K562 (cell line): ENCODE data around the gene LRRC37A3. TPM values are rescaled to one million over a fixed set of nuclear protein-coding genes. Genes with fewer than 3 reads are reported as not detected.
"Not testable (repeated sequence)": the region's sequence is repeated elsewhere in the genome, so short reads cannot be mapped to it uniquely, and the experiment has no call there.

Experiments
- CBFA2T2 ChIP-seq: fragments of 450-650 bp; conservative IDR thresholded peaks from 2 replicates; pipeline ENCODE4 v1.6.1; 2017; ENCODE audit warnings: mild to moderate bottlenecking
- CBX3 ChIP-seq, 2 experiments: IDR thresholded peaks; 1 replicate in 1 of 2; 2 replicates in 1 of 2; pipeline ENCODE4 v1.6.1; 2012; ENCODE audit warnings: inconsistent platforms in 2 of 2, low read length in 2 of 2, borderline replicate concordance in 1 of 2, control low read depth in 1 of 2
- CREM ChIP-seq: IDR thresholded peaks from 2 replicates; pipeline ENCODE4 v1.6.1; 2014; ENCODE audit warnings: antibody characterized with exemption, low read depth
- FOXP1 ChIP-seq: sonication (generic); formaldehyde crosslinking; IDR thresholded peaks from 2 replicates; pipeline ENCODE4 v1.8.0; 2022; ENCODE audit warnings: mild to moderate bottlenecking, missing genetic modification reagents
- ILF3 ChIP-seq: fragments of 450-650 bp; IDR thresholded peaks from 2 replicates; pipeline ENCODE4 v1.6.1; 2018; ENCODE audit warnings: antibody characterized with exemption, mild to moderate bottlenecking, moderate library complexity, borderline replicate concordance
- MBD2 ChIP-seq: sonication (generic); IDR thresholded peaks from 2 replicates; pipeline ENCODE4 v1.6.1; 2016; ENCODE audit warnings: low read depth, borderline replicate concordance
- POLR2A ChIP-seq: fragments of 450-650 bp; conservative IDR thresholded peaks from 2 replicates; pipeline ENCODE4 v1.6.1; 2016
- RB1 ChIP-seq: fragments of 450-650 bp; IDR thresholded peaks from 2 replicates; pipeline ENCODE4 v1.6.1; 2017; ENCODE audit warnings: low read depth, mild to moderate bottlenecking
- RBM25 ChIP-seq: fragments of 200-400 bp; formaldehyde crosslinking; IDR thresholded peaks from 2 replicates; pipeline ENCODE4 v1.6.1; 2018; ENCODE audit warnings: low read length, low read depth, moderate library complexity; ENCODE audit not compliant: severe bottlenecking
- RCOR1 ChIP-seq, 2 experiments: IDR thresholded peaks; 2 replicates each; pipeline ENCODE4 v1.6.1; 2012; ENCODE audit warnings: low read depth in 2 of 2, low read length in 2 of 2, borderline replicate concordance in 1 of 2, improper control_type of control experiment in 1 of 2
- RREB1 ChIP-seq: fragments of 250-450 bp; sonication (Bioruptor Pico); IDR thresholded peaks from 2 replicates; pipeline ENCODE4 v1.4.0; 2020
- SMC3 ChIP-seq: conservative IDR thresholded peaks from 2 replicates; pipeline ENCODE4 v1.6.1; 2011; ENCODE audit warnings: low read depth, low read length, improper control_type of control experiment; ENCODE audit not compliant: insufficient read depth
- TAF9B ChIP-seq: fragments of 450-650 bp; IDR thresholded peaks from 2 replicates; pipeline ENCODE4 v1.6.1; 2018; ENCODE audit warnings: mild to moderate bottlenecking; ENCODE audit not compliant: partially characterized antibody
- TEAD4 ChIP-seq, 2 experiments: sonication (generic) in 1 of 2; formaldehyde crosslinking in 1 of 2; IDR thresholded peaks; 2 replicates each; pipeline versions ENCODE4 v1.6.1 to v1.8.0; 2012 to 2022; ENCODE audit warnings: borderline replicate concordance in 1 of 2, inconsistent platforms in 1 of 2, low read length in 1 of 2, mild to moderate bottlenecking in 1 of 2, missing genetic modification reagents in 1 of 2
- TOE1 ChIP-seq, 2 experiments: fragments of 450-650 bp in 1 of 2; sonication (generic) in 1 of 2; formaldehyde crosslinking in 1 of 2; IDR thresholded peaks; 2 replicates each; pipeline versions ENCODE4 v1.7.1 to v1.8.0; 2016 to 2022; ENCODE audit warnings: borderline replicate concordance in 2 of 2, mild to moderate bottlenecking in 2 of 2, antibody characterized with exemption in 1 of 2, inconsistent platforms in 1 of 2, low read depth in 1 of 2, missing genetic modification reagents in 1 of 2, moderate library complexity in 1 of 2
- UBTF ChIP-seq, 2 experiments: IDR thresholded peaks; 2 replicates each; pipeline ENCODE4 v1.6.1; 2012; ENCODE audit warnings: improper control_type of control experiment in 2 of 2, low read depth in 2 of 2, low read length in 2 of 2, borderline replicate concordance in 1 of 2
- ZNF511 ChIP-seq: sonication (generic); formaldehyde crosslinking; IDR thresholded peaks from 2 replicates; pipeline ENCODE4 v1.8.0; 2022; ENCODE audit warnings: mild to moderate bottlenecking, missing genetic modification reagents
- polyA plus RNA-seq, 8 experiments: library from polyadenylated mRNA; depleted of rRNA in 4 of 8; stranded (reverse) in 5 of 8; unstranded in 3 of 8; fragments of >200 nt; fragmentation: Nextera tagmentation in 2 of 8; fragmentation: Illumina TruSeq in 1 of 8; extraction: Ambion mirVana in 2 of 8; extraction: Trizol in 1 of 8; gene quantifications; 2 replicates each; pipeline versions ENCODE4 v1.2.1 to v1.2.3, GENCODE V29; 2011 to 2014; ENCODE audit warnings: inconsistent platforms in 1 of 8, missing spikeins in 1 of 8
- total RNA-seq, 7 experiments: library from RNA; depleted of rRNA in 6 of 7; stranded (reverse); fragments of >200 nt in 6 of 7; fragmentation: Illumina TruSeq in 2 of 7; extraction: Trizol in 2 of 7; gene quantifications; 2 replicates each; pipeline versions ENCODE4 v1.2.1 to v1.2.3, GENCODE V29; 2011 to 2021; ENCODE audit warnings: low replicate concordance in 1 of 7

LRRC37A3 gene
- total and polyA plus RNA-seq, 9 of the 15 experiments (the other 6 are each of a cell fraction or from before 2014, with no cell fraction given): 0.14 to 5.9 (median 2.2) TPM

- peak; percentile 38; the same call in 1 of the 2 replicates for TF ChIP-seq RREB1 (CRISPR knock-in tag)
- TF ChIP-seq TAF9B: peak; percentile 74
- peak; percentile 88 for TF ChIP-seq CREM
- peak; percentile 37; the same call in 1 of the 2 replicates for TF ChIP-seq ZNF511 (CRISPR knock-in tag)
- peak; percentile 88 for TF ChIP-seq RB1
- TF ChIP-seq CBX3 (IDR thresholded peaks at IDR 0.05; ENCODE audit: borderline replicate concordance in 1 of 2, low read length in 2 of 2): peak in 1 of 2 experiments; percentile 35; a peak in 1 of 3 replicates
- peak in 1 of 2 experiments; percentile 75; a peak in 1 of 4 replicates for TF ChIP-seq UBTF (IDR thresholded peaks at IDR 0.05; ENCODE audit: borderline replicate concordance in 1 of 2, low read depth in 2 of 2, low read length in 2 of 2)
- TF ChIP-seq POLR2A: peak; percentile 73
- TF ChIP-seq TEAD4 (IDR thresholded peaks at IDR 0.05; ENCODE audit: low read length): peak; percentile 31; the same call in 1 of the 2 replicates
- not testable (repeated sequence) for TF ChIP-seq TEAD4 (CRISPR knock-in tag; IDR thresholded peaks at IDR 0.05; ENCODE audit: borderline replicate concordance); TOE1 (CRISPR knock-in tag; IDR thresholded peaks at IDR 0.05; ENCODE audit: borderline replicate concordance, low read depth)
- peak; percentile 72 for TF ChIP-seq SMC3
- peak in 1 of 2 experiments; percentile 83; a peak in 2 of 4 replicates for TF ChIP-seq RCOR1 (IDR thresholded peaks at IDR 0.05; ENCODE audit: borderline replicate concordance in 1 of 2, low read depth in 2 of 2, low read length in 2 of 2)
- peak; percentile 94 for TF ChIP-seq TOE1 (IDR thresholded peaks at IDR 0.05; ENCODE audit: borderline replicate concordance)
- peak; percentile 23 for TF ChIP-seq RBM25
- TF ChIP-seq FOXP1 (CRISPR knock-in tag): 0 out of 2 replicates have a peak, but pooled peaks have one; percentile 66
- TF ChIP-seq ILF3: 0 out of 2 replicates have a peak, but pooled peaks have one; percentile 46
- TF ChIP-seq CBFA2T2: peak; percentile 49
- peak; percentile 42; the same call in 1 of the 2 replicates for TF ChIP-seq MBD2
Observed at GRCh38 chr17:64919289-64920025, at the start of gene LRRC37A3 (continued).
